H1 (cell line): ENCODE measurements around the gene CNTNAP1. TPM values are rescaled to one million over a fixed set of nuclear protein-coding genes. Genes with fewer than 3 reads are reported as not detected.
A peak's percentile ranks its signal among the peaks of the same experiment; 100 is the strongest.

Experiments used
- CTCF ChIA-PET: fragments of 300-600 bp; sonication (Branson Sonifier 250); formaldehyde crosslinking; loops from one replicate; lab custom pipeline; 2021; ENCODE audit not compliant: partially characterized antibody; lab: Charles Lee
- POLR2A ChIA-PET: fragments of 300-600 bp; sonication (Branson Sonifier 250); formaldehyde crosslinking; loops from one replicate; lab custom pipeline; 2021; ENCODE audit warnings: inconsistent platforms; ENCODE audit not compliant: partially characterized antibody; lab: Charles Lee
- DNase-seq, 2 experiments: peaks; one replicate each; pipeline versions ENCODE4 v3.0.0 to v3.0.0-alpha.2; 2010 to 2022; ENCODE audit warnings: low spot score in 2 of 2, low read depth in 1 of 2, mixed read lengths in 1 of 2
- FAIRE-seq: peaks from 2 replicates; lab custom pipeline; 2011; peaks lifted over from hg19 to GRCh38; lab: Jason Lieb, UNC
- H2AFZ ChIP-seq: 2 replicates; pipeline ENCODE4 v1.8.1; 2012; ENCODE audit warnings: low read length, inconsistent platforms
- H2AK5ac ChIP-seq: 2 replicates; pipeline ENCODE4 v1.6.1; 2013; ENCODE audit warnings: low read depth, low read length
- H2BK120ac ChIP-seq: replicated peaks from 2 replicates; pipeline ENCODE3; 2013; ENCODE audit warnings: low read depth, low read length, inconsistent platforms
- H2BK12ac ChIP-seq: 2 replicates; pipeline ENCODE4 v1.6.1; 2013; ENCODE audit warnings: low read depth, low read length
- H2BK15ac ChIP-seq: 2 replicates; pipeline ENCODE4 v1.6.1; 2013; ENCODE audit warnings: low read length
- H2BK20ac ChIP-seq: 2 replicates; pipeline ENCODE4 v1.6.1; 2013; ENCODE audit warnings: low read length
- H2BK5ac ChIP-seq: 2 replicates; pipeline ENCODE4 v1.6.1; 2013; ENCODE audit warnings: low read depth, low read length
- H3K14ac ChIP-seq: 2 replicates; pipeline ENCODE4 v1.6.1; 2013; ENCODE audit warnings: inconsistent platforms; ENCODE audit not compliant: insufficient read length
- H3K18ac ChIP-seq: 2 replicates; pipeline ENCODE4 v1.6.1; 2013; ENCODE audit warnings: low read length; ENCODE audit errors: extremely low read depth
- H3K23ac ChIP-seq: 2 replicates; pipeline ENCODE4 v1.6.1; 2013; ENCODE audit warnings: inconsistent platforms; ENCODE audit not compliant: insufficient read length
- H3K23me2 ChIP-seq: 2 replicates; pipeline ENCODE4 v1.6.1; 2013; ENCODE audit warnings: low read depth, low read length
- H3K27ac ChIP-seq: 2 replicates; pipeline ENCODE4 v1.6.1; 2011; ENCODE audit warnings: low read depth, low read length, inconsistent platforms
- H3K27me3 ChIP-seq, 4 experiments: replicated peaks in 1 of 4; 1 replicate in 1 of 4; 2 replicates in 3 of 4; pipeline versions ENCODE4 v1.6.1 to v1.8.1; 2011 to 2013; ENCODE audit warnings: low read length in 3 of 4, mild to moderate bottlenecking in 3 of 4, inconsistent platforms in 2 of 4, mixed read lengths in 2 of 4, moderate library complexity in 1 of 4; ENCODE audit not compliant: control insufficient read depth in 3 of 4, insufficient read depth in 3 of 4; ENCODE audit errors: extremely low read depth in 1 of 4
- H3K36me3 ChIP-seq, 4 experiments: 2 replicates each; pipeline versions ENCODE4 v1.6.1 to v1.8.1; 2011 to 2013; ENCODE audit warnings: mild to moderate bottlenecking in 4 of 4, low read length in 3 of 4, moderate library complexity in 2 of 4, control low read depth in 1 of 4, inconsistent platforms in 1 of 4; ENCODE audit not compliant: insufficient read depth in 4 of 4, control insufficient read depth in 2 of 4
- H3K4ac ChIP-seq: replicated peaks from 2 replicates; pipeline ENCODE3; 2013; ENCODE audit warnings: low read length, low read depth, mixed read lengths, inconsistent platforms; ENCODE audit not compliant: insufficient read length
- H3K4me1 ChIP-seq, 4 experiments: replicated peaks in 1 of 4; 1 replicate in 1 of 4; 2 replicates in 3 of 4; pipeline versions ENCODE4 v1.6.1 to v1.8.1; 2011 to 2013; ENCODE audit warnings: low read length in 3 of 4, inconsistent platforms in 2 of 4, mixed read lengths in 1 of 4; ENCODE audit not compliant: insufficient read depth in 4 of 4, control insufficient read depth in 3 of 4
- H3K4me2 ChIP-seq, 2 experiments: 2 replicates each; pipeline versions ENCODE4 v1.6.1 to v1.8.1; 2011 to 2013; ENCODE audit warnings: low read depth in 2 of 2, low read length in 2 of 2, control low read depth in 1 of 2, inconsistent platforms in 1 of 2, mild to moderate bottlenecking in 1 of 2; ENCODE audit not compliant: insufficient read depth in 1 of 2
- H3K4me3 ChIP-seq, 4 experiments: fragments of 200-600, 300-600 bp in 1 of 4; sonication (generic), shearing (Covaris generic), sonication (Bioruptor Twin) in 1 of 4; 2 replicates each; pipeline versions ENCODE4 v1.5.1 to v1.8.1; 2011 to 2016; ENCODE audit warnings: low read length in 4 of 4, low read depth in 3 of 4, control low read depth in 2 of 4, inconsistent platforms in 2 of 4, mild to moderate bottlenecking in 2 of 4, mixed read lengths in 1 of 4, moderate library complexity in 1 of 4; ENCODE audit not compliant: insufficient read depth in 2 of 4; ENCODE audit errors: extremely low read depth in 1 of 4
- H3K56ac ChIP-seq: replicated peaks from 2 replicates; pipeline ENCODE3; 2013; ENCODE audit warnings: low read depth, mild to moderate bottlenecking, mixed read lengths, low read length, inconsistent platforms; ENCODE audit not compliant: insufficient read length
- H3K79me1 ChIP-seq: 2 replicates; pipeline ENCODE4 v1.6.1; 2013; ENCODE audit warnings: low read depth, low read length, control low read depth
- H3K79me2 ChIP-seq, 2 experiments: 2 replicates each; pipeline versions ENCODE4 v1.6.1 to v1.8.1; 2012 to 2013; ENCODE audit warnings: low read length in 2 of 2, mild to moderate bottlenecking in 2 of 2, inconsistent platforms in 1 of 2; ENCODE audit not compliant: insufficient read depth in 2 of 2, control insufficient read depth in 1 of 2
- H3K9ac ChIP-seq, 4 experiments: replicated peaks in 1 of 4; 1 replicate in 1 of 4; 2 replicates in 3 of 4; pipeline versions ENCODE4 v1.6.1 to v1.8.1; 2011 to 2013; ENCODE audit warnings: low read depth in 3 of 4, low read length in 3 of 4, control low read depth in 2 of 4, mild to moderate bottlenecking in 2 of 4, moderate library complexity in 2 of 4, inconsistent platforms in 1 of 4; ENCODE audit errors: extremely low read depth in 1 of 4
- H3K9me3 ChIP-seq, 2 experiments: 2 replicates each; pipeline versions ENCODE4 v1.6.1 to v1.8.1; 2012 to 2013; ENCODE audit warnings: mild to moderate bottlenecking in 2 of 2, moderate library complexity in 2 of 2, control low read depth in 1 of 2, inconsistent platforms in 1 of 2, low read depth in 1 of 2, low read length in 1 of 2, mixed read lengths in 1 of 2; ENCODE audit not compliant: insufficient read depth in 2 of 2
- H4K20me1 ChIP-seq, 2 experiments: replicated peaks in 1 of 2; 2 replicates each; pipeline versions ENCODE3 to v1.8.1; 2011 to 2013; ENCODE audit warnings: inconsistent platforms in 2 of 2, low read length in 2 of 2, mild to moderate bottlenecking in 1 of 2; ENCODE audit not compliant: insufficient read depth in 2 of 2, control insufficient read depth in 1 of 2
- H4K5ac ChIP-seq: 2 replicates; pipeline ENCODE4 v1.6.1; 2013; ENCODE audit warnings: low read length, low read depth, mixed read lengths, inconsistent platforms; ENCODE audit not compliant: insufficient read length
- H4K8ac ChIP-seq: 2 replicates; pipeline ENCODE4 v1.8.0; 2013; ENCODE audit warnings: mild to moderate bottlenecking, moderate library complexity, low read length, inconsistent platforms; ENCODE audit not compliant: insufficient read depth; ENCODE audit errors: extremely low read depth
- H4K91ac ChIP-seq: replicated peaks from 2 replicates; pipeline ENCODE3; 2013; ENCODE audit warnings: low read length, mixed read lengths, inconsistent platforms; ENCODE audit not compliant: insufficient read length
- CBX8 ChIP-seq: fragments of 300-800, 300-1000 bp; sonication (generic); IDR thresholded peaks from 2 replicates; pipeline ENCODE4 v1.7.1; 2016; ENCODE audit warnings: low read depth, low read length, borderline replicate concordance
- CEBPB ChIP-seq: IDR thresholded peaks from 2 replicates; pipeline ENCODE4 v1.6.1; 2012; ENCODE audit warnings: low read depth, low read length
- CTCF ChIP-seq, 3 experiments: IDR thresholded peaks; 1 replicate in 2 of 3; 2 replicates in 1 of 3; pipeline versions ENCODE4 v1.5.1 to v1.6.1; 2011; ENCODE audit warnings: low read length in 3 of 3, mild to moderate bottlenecking in 3 of 3, inconsistent platforms in 2 of 3, low read depth in 1 of 3, moderate library complexity in 1 of 3; ENCODE audit not compliant: insufficient read depth in 1 of 3; ENCODE audit errors: control extremely low read depth in 1 of 3
- JUND ChIP-seq: IDR thresholded peaks from 2 replicates; pipeline ENCODE4 v1.6.1; 2011; ENCODE audit warnings: mild to moderate bottlenecking, improper control_type of control experiment, low read length
- NANOG ChIP-seq: IDR thresholded peaks from 2 replicates; pipeline ENCODE4 v1.6.1; 2011; ENCODE audit warnings: low read length, low read depth, mild to moderate bottlenecking, inconsistent platforms; ENCODE audit not compliant: insufficient read depth, poor library complexity, severe bottlenecking
- RAD21 ChIP-seq, 2 experiments: IDR thresholded peaks in 1 of 2; conservative IDR thresholded peaks in 1 of 2; 2 replicates each; pipeline ENCODE4 v1.6.1; 2011; ENCODE audit warnings: low read depth in 2 of 2, low read length in 2 of 2, improper control_type of control experiment in 1 of 2, inconsistent platforms in 1 of 2, mild to moderate bottlenecking in 1 of 2, moderate library complexity in 1 of 2
- WGBS, 2 experiments: shearing (Covaris generic) in 1 of 2; methylation state at CpG; one replicate each; pipeline versions ENCODE4 v1.1.6 to v1.1.7; 2013 to 2015; ENCODE audit warnings: low lambda C conversion rate in 2 of 2, mixed read lengths in 2 of 2, inconsistent platforms in 1 of 2, low coverage in 1 of 2, missing lambda C conversion rate in 1 of 2; ENCODE audit not compliant: insufficient replicate concordance in 2 of 2, insufficient coverage in 1 of 2, insufficient read length in 1 of 2; ENCODE audit errors: extremely low coverage in 1 of 2, missing lambda C conversion rate in 1 of 2; 5-methylcytosine and 5-hydroxymethylcytosine counted together
- polyA plus RNA-seq, 7 experiments: library from polyadenylated mRNA; depleted of rRNA in 3 of 7; stranded (reverse) in 5 of 7; unstranded in 2 of 7; fragments of >200 nt in 5 of 7; fragments of 200-250 nt in 2 of 7; gene quantifications; 1 replicate in 5 of 7; 2 replicates in 1 of 7; 4 replicates in 1 of 7; pipeline versions ENCODE4 v1.2.1 to v1.2.3, GENCODE V29; 2011 to 2013; ENCODE audit warnings: missing spikeins in 2 of 7, mixed read lengths in 2 of 7
- total RNA-seq: library from RNA; stranded (reverse); fragmentation: NEBNext Ultra II Directional; extraction: Animal tissue kit (Norgen Biotek cat#: 25700); gene quantifications from 2 replicates; pipeline ENCODE4 v1.2.1, GENCODE V29; 2021

The CNTNAP1 gene
- total and polyA plus RNA-seq, 2 of the 8 experiments (the other 6 are each of a cell fraction or from before 2014, with no cell fraction given): 4.7 to 10.0 TPM

GRCh38 chr17:42673885-42674754, 8.2 kb upstream of the CNTNAP1 start:
- no peak overlapping the region for H4K5ac ChIP-seq
- H4K8ac ChIP-seq: peak overlapping the region; percentile 31; the same call in 1 of the 2 replicates
- H3K27ac ChIP-seq: no peak overlapping the region
- WGBS, 2 experiments: 15% methylated on average over 13 of the region's 32 CpGs; no CpG with 5 or more reads in 1 of the 2 experiments
- peak overlapping the region; percentile 97; the same call in 1 of the 2 replicates for H2BK12ac ChIP-seq
- H3K79me2 ChIP-seq: no peaks in the 10 kb centered on the region
- peak overlapping the region; percentile 60 for H3K4ac ChIP-seq
- TF ChIP-seq RAD21 (IDR thresholded peaks at IDR 0.05 in 1 of 2, conservative IDR thresholded peaks at IDR 0.05 in 1 of 2; ENCODE audit: low read depth in 2 of 2, low read length in 2 of 2) (peak; percentile 22 to 46; a peak in 2 of 4 replicates), CBX8 (no peak), CEBPB (peak; percentile 55; the same call in 1 of the 2 replicates), NANOG (no peak), JUND (no peak), CTCF (IDR thresholded peaks at IDR 0.05; ENCODE audit: control extremely low read depth in 1 of 3, insufficient read depth in 1 of 3, low read depth in 1 of 3, low read length in 3 of 3) (peak; percentile 55 to 78 (median 77))
- peaks cover 0 to 13% (median 0%) of the 10 kb centered on the region in 4 experiments; a peak in 4 of 8 replicates for H3K36me3 ChIP-seq
- peak overlapping the region; percentile 83 for H4K91ac ChIP-seq
- no peak overlapping the region; the same call in 1 of the 2 replicates for H2BK5ac ChIP-seq
- H3K23ac ChIP-seq: no peak overlapping the region
- POLR2A ChIA-PET: interaction anchor here (0.5 to 14.0 kb wide), 8 partner anchors 9 to 708 kb away, joined by 3 to 239 read pairs (median 4); partner anchors contain the start of genes PSMC3IP, PSME3, RETREG3 and TUBG1
- DNase-seq (peak in 1 of 2 experiments; percentile 81), FAIRE-seq (no peak)
- H2BK20ac ChIP-seq: 0 out of 2 replicates have a peak overlapping the region, but pooled peaks have one; percentile 18
- no peak overlapping the region for H2BK120ac ChIP-seq
- no peak overlapping the region for H3K56ac ChIP-seq
- no peaks in the 10 kb centered on the region for H3K9me3 ChIP-seq
- no peak overlapping the region; the same call in 1 of the 2 replicates for H3K18ac ChIP-seq
- no peak overlapping the region for H3K9ac ChIP-seq
- peak overlapping the region; percentile 58 to 88 for H3K4me2 ChIP-seq
- H3K27me3 ChIP-seq: peaks cover 2 to 45% (median 33%) of the 10 kb centered on the region in 4 experiments
- H3K4me1 ChIP-seq: peaks cover 0 to 55% (median 36%) of the 10 kb centered on the region in 4 experiments; a peak in 6 of 7 replicates
- H4K20me1 ChIP-seq: peaks cover 3 to 15% of the 10 kb centered on the region in 2 experiments
- peak overlapping the region; percentile 32 to 82 (median 60); a peak in 7 of 8 replicates for H3K4me3 ChIP-seq
- H3K14ac ChIP-seq: no peak overlapping the region
- no peak overlapping the region for H2AFZ ChIP-seq
- H2BK15ac ChIP-seq: peak overlapping the region; percentile 90; the same call in 1 of the 2 replicates
- CTCF ChIA-PET: interaction anchor here (0.6 to 4.8 kb wide), 23 partner anchors 9 to 632 kb away, joined by 3 to 40 read pairs (median 4); partner anchors contain the start of genes CNTNAP1, TUBG1 and TUBG2
- no peak overlapping the region for H2AK5ac ChIP-seq
- H3K79me1 ChIP-seq: no peaks in the 10 kb centered on the region
- H3K23me2 ChIP-seq: peaks cover 33% of the 10 kb centered on the region
